Measurements from ENCODE around the gene ART1. TPM values are rescaled to one million over a fixed set of nuclear protein-coding genes. Genes with fewer than 3 reads are reported as not detected.

ART1 gene
- total and polyA plus RNA-seq, 2 of the 4 experiments (the other 2 are of a cell fraction), result not detected

- in situ Hi-C loops (cut with MboI; ENCODE audit: low sequenced_read_pairs), result no loop called here
- DNase-seq (no peak), ATAC-seq (ENCODE audit: low read depth) (no peak)
- no peak overlapping the region for H3K9ac ChIP-seq (ENCODE audit: low read depth, low read length)
- ChIA-PET CTCF (no interaction called here), POLR2A (ENCODE audit: unreplicated experiment) (no interaction called here)
- TF ChIP-seq NFE2L2 (IDR thresholded peaks at IDR 0.05; ENCODE audit: low read depth, low read length) (no peak), CHD1 (IDR thresholded peaks at IDR 0.05; ENCODE audit: low read depth, low read length) (no peak), ELK1 (IDR thresholded peaks at IDR 0.05; ENCODE audit: borderline replicate concordance, low read depth, low read length) (no peak), CEBPB (IDR thresholded peaks at IDR 0.05; ENCODE audit: low read depth, low read length) (no peak), USF2 (IDR thresholded peaks at IDR 0.05; ENCODE audit: low read depth, low read length) (no peak), MAFK (IDR thresholded peaks at IDR 0.05; ENCODE audit: low read depth, low read length) (no peak), CTCF (conservative IDR thresholded peaks at IDR 0.05; ENCODE audit: low read depth, low read length) (no peak), RFX5 (IDR thresholded peaks at IDR 0.05; ENCODE audit: low read depth, low read length) (no peak), MXI1 (IDR thresholded peaks at IDR 0.05; ENCODE audit: borderline replicate concordance, low read depth, low read length) (no peak), BHLHE40 (IDR thresholded peaks at IDR 0.05; ENCODE audit: low read depth, low read length) (no peak), FOS (IDR thresholded peaks at IDR 0.05; ENCODE audit: low read depth, low read length) (no peak), MAZ (IDR thresholded peaks at IDR 0.05; ENCODE audit: borderline replicate concordance, low read depth, low read length) (no peak), RCOR1 (IDR thresholded peaks at IDR 0.05; ENCODE audit: insufficient replicate concordance, low read length) (no peak), RAD21 (IDR thresholded peaks at IDR 0.05; ENCODE audit: low read length) (no peak)
- H2BK15ac ChIP-seq (ENCODE audit: low read depth, low read length), result no peak overlapping the region
- H3K23ac ChIP-seq (ENCODE audit: low read depth, low read length), result no peak overlapping the region
- no peak overlapping the region for H3K27ac ChIP-seq (ENCODE audit: insufficient read depth, low read length)
- no peak overlapping the region for H2AK5ac ChIP-seq (ENCODE audit: low read depth, low read length)
- no peak overlapping the region for H3K4me2 ChIP-seq (ENCODE audit: low read depth, low read length)
- no peak overlapping the region for H3K4me3 ChIP-seq (ENCODE audit: insufficient read depth, low read depth, low read length)
- no TSS peak for BruUV-seq (replicated peaks)
- no peak overlapping the region for H4K91ac ChIP-seq (ENCODE audit: insufficient read depth, low read depth, low read length)
- H4K20me1 ChIP-seq (ENCODE audit: insufficient read depth, low read length), result no peaks in the 10 kb centered on the region
- H3K56ac ChIP-seq (ENCODE audit: extremely low read depth, insufficient read depth, low read length), result no peak overlapping the region
- H4K8ac ChIP-seq (ENCODE audit: low read depth in 2 of 2, low read length in 2 of 2), result no peak overlapping the region
- H3K4ac ChIP-seq (ENCODE audit: low read depth, low read length), result no peak overlapping the region
- no peak overlapping the region for H2BK20ac ChIP-seq (ENCODE audit: low read depth, low read length)
- dilution Hi-C loops (cut with HindIII; ENCODE audit: low sequenced_read_pairs, unreplicated experiment), result no loop called here
- H4K5ac ChIP-seq (ENCODE audit: low read depth, low read length), result no peak overlapping the region
- H3K27me3 ChIP-seq (ENCODE audit: control insufficient read depth, insufficient read depth, low read length), result no peaks in the 10 kb centered on the region
- no peak overlapping the region for H2AK9ac ChIP-seq (replicated peaks; ENCODE audit: low read depth, low read length, poor library complexity)
- WGBS, 2 experiments (ENCODE audit: extremely low coverage in 2 of 2, insufficient read length in 1 of 2), result 81% methylated on average over 3 of the region's 6 CpGs; no CpG with 5 or more reads in 1 of the 2 experiments
- H3K9me3 ChIP-seq (ENCODE audit: control insufficient read depth, insufficient read depth, low read length), result no peaks in the 10 kb centered on the region
- no peaks in the 10 kb centered on the region for H3K4me1 ChIP-seq (ENCODE audit: control insufficient read depth, insufficient read depth, low read length)
- H3K9me1 ChIP-seq (ENCODE audit: insufficient read depth, low read length), result no peaks in the 10 kb centered on the region
- no peak overlapping the region for H2BK120ac ChIP-seq (ENCODE audit: low read depth, low read length)
- no peak overlapping the region for H3K14ac ChIP-seq (replicated peaks; ENCODE audit: low read depth, low read length)
- H2AFZ ChIP-seq (replicated peaks; ENCODE audit: low read length, poor library complexity), result no peak overlapping the region
- H3K36me3 ChIP-seq (ENCODE audit: control insufficient read depth, insufficient read depth, low read length), result peaks cover 27% of the 10 kb centered on the region
- no peak overlapping the region for H2BK5ac ChIP-seq (ENCODE audit: low read depth, low read length, poor library complexity, severe bottlenecking)
- no peak overlapping the region for H3K18ac ChIP-seq (ENCODE audit: low read depth, low read length)
- H3K79me1 ChIP-seq (ENCODE audit: low read depth in 1 of 2, low read length in 2 of 2), result no peaks in the 10 kb centered on the region
- intact Hi-C loops (cut with micrococcal nuclease), result no loop called here
Observed at GRCh38 chr11:3665336-3666022, 20.6 kb downstream of the ART1 start.

All from IMR-90 (cell line).